Measurements from ENCODE around the gene CDK18. TPM values are rescaled to one million over a fixed set of nuclear protein-coding genes. Genes with fewer than 3 reads are reported as not detected.

CDK18 gene
- total and polyA plus RNA-seq, 2 of the 8 experiments (the other 6 are each of a cell fraction or from before 2014, with no cell fraction given) = 31.2 to 44.0 TPM

- Histone ChIP-seq H4K20me1 (replicated peaks in 1 of 2; ENCODE audit: control insufficient read depth in 1 of 2, insufficient read depth in 2 of 2, low read length in 2 of 2) (no peaks in the 10 kb centered on the region), H3K27ac (ENCODE audit: low read depth, low read length) (no peak overlapping the region), H3K14ac (ENCODE audit: insufficient read length) (no peak overlapping the region), H3K79me1 (ENCODE audit: low read depth, low read length) (no peaks in the 10 kb centered on the region), H4K91ac (replicated peaks; ENCODE audit: insufficient read length, low read length) (no peak overlapping the region), H3K79me2 (ENCODE audit: control insufficient read depth in 1 of 2, insufficient read depth in 2 of 2, low read length in 2 of 2) (no peaks in the 10 kb centered on the region), H3K4me1 (replicated peaks in 1 of 4; ENCODE audit: control insufficient read depth in 3 of 4, insufficient read depth in 4 of 4, low read length in 3 of 4) (peaks cover 0 to 11% (median 0%) of the 10 kb centered on the region in 4 experiments; a peak in 5 of 7 replicates), H3K23ac (ENCODE audit: insufficient read length) (no peak overlapping the region), H3K4me3 (ENCODE audit: extremely low read depth in 1 of 4, insufficient read depth in 2 of 4, low read depth in 3 of 4, low read length in 4 of 4) (no peak overlapping the region), H4K5ac (ENCODE audit: insufficient read length, low read depth, low read length) (no peak overlapping the region), H3K9ac (replicated peaks in 1 of 4; ENCODE audit: extremely low read depth in 1 of 4, low read depth in 3 of 4, low read length in 3 of 4) (no peak overlapping the region), H3K23me2 (ENCODE audit: low read depth, low read length) (0 out of 2 replicates have a peak, but pooled peaks cover 2% of the 10 kb centered on the region), H3K4me2 (ENCODE audit: insufficient read depth in 1 of 2, low read depth in 2 of 2, low read length in 2 of 2) (no peak overlapping the region), H2BK12ac (ENCODE audit: low read depth, low read length) (no peak overlapping the region), H2BK15ac (ENCODE audit: low read length) (0 out of 2 replicates have a peak overlapping the region, but pooled peaks have one; percentile 33), H3K9me3 (ENCODE audit: insufficient read depth in 2 of 2, low read depth in 1 of 2, low read length in 1 of 2) (no peaks in the 10 kb centered on the region), H2BK5ac (ENCODE audit: low read depth, low read length) (no peak overlapping the region), H3K18ac (ENCODE audit: extremely low read depth, low read length) (no peak overlapping the region), H2BK20ac (ENCODE audit: low read length) (no peak overlapping the region), H3K56ac (replicated peaks; ENCODE audit: insufficient read length, low read depth, low read length) (no peak overlapping the region), H2AFZ (ENCODE audit: low read length) (no peak overlapping the region), H3K27me3 (replicated peaks in 1 of 4; ENCODE audit: control insufficient read depth in 3 of 4, extremely low read depth in 1 of 4, insufficient read depth in 3 of 4, low read length in 3 of 4) (peaks cover 0 to 8% (median 3%) of the 10 kb centered on the region in 4 experiments; a peak in 3 of 7 replicates), H2AK5ac (ENCODE audit: low read depth, low read length) (no peak overlapping the region), H3K4ac (replicated peaks; ENCODE audit: insufficient read length, low read depth, low read length) (no peak overlapping the region), H4K8ac (ENCODE audit: extremely low read depth, insufficient read depth, low read length) (no peak overlapping the region), H3K36me3 (ENCODE audit: control insufficient read depth in 2 of 4, insufficient read depth in 4 of 4, low read length in 3 of 4) (no peaks in the 10 kb centered on the region), H2BK120ac (replicated peaks; ENCODE audit: low read depth, low read length) (no peak overlapping the region)
- ChIA-PET CTCF (ENCODE audit: partially characterized antibody) (interaction anchor here (1.1 to 5.4 kb wide), 5 partner anchors 7 to 94 kb away, joined by 3 to 33 read pairs (median 19); no protein-coding TSS in a partner anchor), POLR2A (ENCODE audit: partially characterized antibody) (interaction anchor here (0.7 to 1.6 kb wide), 2 partner anchors 11 to 51 kb away, joined by 4 read pairs; partner anchors contain the start of gene ELK4)
- FAIRE-seq (no peak), DNase-seq (ENCODE audit: low read depth in 1 of 2, low spot score in 2 of 2) (no peak)
- WGBS, 2 experiments (ENCODE audit: extremely low coverage in 1 of 2, insufficient coverage in 1 of 2, insufficient read length in 1 of 2, insufficient replicate concordance in 2 of 2, low coverage in 1 of 2, low lambda C conversion rate in 2 of 2, missing lambda C conversion rate in 1 of 2) = 88% methylated on average over 9 of the region's 9 CpGs; no CpG with 5 or more reads in 1 of the 2 experiments
- TF ChIP-seq RXRA (IDR thresholded peaks at IDR 0.05; ENCODE audit: insufficient read depth, low read depth, low read length) (no peak), SP4 (IDR thresholded peaks at IDR 0.05; ENCODE audit: low read length) (no peak), CTBP2 (IDR thresholded peaks at IDR 0.05; ENCODE audit: borderline replicate concordance, insufficient read depth, insufficient read length, low read length) (no peak), BCL11A (IDR thresholded peaks at IDR 0.05; ENCODE audit: low read depth in 2 of 2, low read length in 2 of 2) (no peak), POLR2A (IDR thresholded peaks at IDR 0.05; ENCODE audit: control extremely low read depth in 1 of 2, low read depth in 2 of 2, low read length in 2 of 2) (no peak), TAF1 (IDR thresholded peaks at IDR 0.05; ENCODE audit: low read depth, low read length) (no peak), FOSL1 (IDR thresholded peaks at IDR 0.05; ENCODE audit: insufficient read depth, low read depth, low read length) (no peak), SP2 (IDR thresholded peaks at IDR 0.05; ENCODE audit: low read length) (no peak)
Measured at GRCh38 chr1:205581321-205581980, 77.0 kb downstream of the CDK18 start.
